Embryonic facial prominence (tissue), 1 donor: ENCODE measurements around the gene SPEG.
"Not testable (repeated sequence)": the region's sequence is repeated elsewhere in the genome, so short reads cannot be mapped to it uniquely, and the experiment has no call there.

Experiments
- DNase-seq: peaks from one replicate; pipeline ENCODE4 v3.0.0-alpha.2; 2016; ENCODE audit errors: extremely low spot score

The SPEG gene

GRCh38 chr2:219434718-219435525 lies at the start of gene SPEG:
Gene SPEG, plus strand, starts transcription at chr2:219434843. Its CDS starts 135 bp downstream, at chr2:219434978.
- DNase-seq, result no peak

GRCh38 chr2:219384859-219385258 lies 49.8 kb upstream of the SPEG start:
- no peak for DNase-seq

GRCh38 chr2:219385958-219386520 lies 48.6 kb upstream of the SPEG start:
- DNase-seq, result no peak

GRCh38 chr2:219386532-219387280 lies 47.9 kb upstream of the SPEG start:
- no peak for DNase-seq

- DNase-seq, result peak; percentile 86
These were observed 47.1 kb upstream of the SPEG start, which contains the start of gene DNPEP for GRCh38 chr2:219387306-219388120. Gene DNPEP, minus strand, starts transcription at chr2:219387912. Its CDS starts 118 bp downstream, at chr2:219387794.

GRCh38 chr2:219388121-219388906 lies 46.3 kb upstream of the SPEG start:
- peak; percentile 94 for DNase-seq

- DNase-seq, result no peak
These were observed 45.8 kb upstream of the SPEG start for GRCh38 chr2:219388907-219389156.

- no peak for DNase-seq
These were observed 41.9 kb upstream of the SPEG start for GRCh38 chr2:219392754-219393153.

GRCh38 chr2:219395056-219395455 lies 39.6 kb upstream of the SPEG start:
- not testable (repeated sequence) for DNase-seq

- DNase-seq, result no peak
These were observed 39.0 kb upstream of the SPEG start for GRCh38 chr2:219395609-219396008.

- no peak for DNase-seq
These were observed 37.7 kb upstream of the SPEG start for GRCh38 chr2:219396863-219397457.

- no peak for DNase-seq
These were observed 35.8 kb upstream of the SPEG start for GRCh38 chr2:219398721-219399363.

- no peak for DNase-seq
These were observed 34.7 kb upstream of the SPEG start for GRCh38 chr2:219399716-219400478.

GRCh38 chr2:219400562-219400961 lies 34.1 kb upstream of the SPEG start:
- DNase-seq, result no peak

- no peak for DNase-seq
These were observed 33.0 kb upstream of the SPEG start for GRCh38 chr2:219401606-219402005.

GRCh38 chr2:219402665-219403515 lies 31.8 kb upstream of the SPEG start:
- peak; percentile 76 for DNase-seq

- DNase-seq, result no peak
These were observed 30.8 kb upstream of the SPEG start for GRCh38 chr2:219403861-219404260.

- no peak for DNase-seq
These were observed 30.2 kb upstream of the SPEG start for GRCh38 chr2:219404291-219404910.
